Body of pancreas (tissue), 4 donors: ENCODE data around the gene IKBIP. TPM values are rescaled to one million over a fixed set of nuclear protein-coding genes. Genes with fewer than 3 reads are reported as not detected.
"Not testable (repeated sequence)": the region's sequence is repeated elsewhere in the genome, so short reads cannot be mapped to it uniquely, and the experiment has no call there.

Source experiments
- ATAC-seq: fragments of 150-250 bp; one replicate; pipeline ENCODE4 v1.9.1; 2016
- DNase-seq, 4 donors: peaks; one replicate each; pipeline ENCODE4 v3.0.0-alpha.2; 2019
- H3K27ac ChIP-seq, 4 donors: fragments of 200-600 bp; sonication (generic); 1 replicate in 3 of 4; 2 replicates in 1 of 4; pipeline versions ENCODE4 v1.5.1 to v1.6.1; 2016 to 2019; ENCODE audit warnings: mild to moderate bottlenecking in 1 of 4, mixed read lengths in 1 of 4, moderate library complexity in 1 of 4
- H3K27me3 ChIP-seq, 2 donors: fragments of 200-600 bp; sonication (generic); one replicate each; pipeline ENCODE4 v1.6.0; 2016; ENCODE audit warnings: mild to moderate bottlenecking in 1 of 2
- H3K36me3 ChIP-seq, 2 donors: fragments of 200-600 bp; sonication (generic); replicated peaks in 1 of 2; 2 replicates each; pipeline ENCODE4 v1.5.1; 2016; ENCODE audit warnings: low read depth in 2 of 2; ENCODE audit not compliant: insufficient read depth in 1 of 2
- H3K4me1 ChIP-seq: fragments of 200-600 bp; sonication (generic); one replicate; pipeline ENCODE4 v1.6.0; 2016
- H3K4me3 ChIP-seq, 2 donors: fragments of 200-600 bp; sonication (generic); 1 replicate in 1 of 2; 2 replicates in 1 of 2; pipeline ENCODE4 v1.5.1; 2016 to 2019
- H3K9me3 ChIP-seq, 3 donors: fragments of 200-600 bp; sonication (generic); 1 replicate in 2 of 3; 2 replicates in 1 of 3; pipeline ENCODE4 v1.5.1; 2016
- CTCF ChIP-seq, 7 experiments: fragments of 450-650 bp in 4 of 7; fragments of 200-600 bp in 3 of 7; sonication (generic) in 3 of 7; IDR thresholded peaks; one replicate each; pipeline ENCODE4 v1.5.1; 2016 to 2019; ENCODE audit warnings: antibody characterized with exemption in 7 of 7
- POLR2A ChIP-seq, 3 donors: fragments of 450-650 bp; IDR thresholded peaks; one replicate each; pipeline ENCODE4 v1.6.1; 2016; ENCODE audit warnings: antibody characterized with exemption in 3 of 3, mild to moderate bottlenecking in 2 of 3
- WGBS, 2 donors: methylation state at CpG; one replicate each; pipeline ENCODE4 v1.1.5; 2017; 5-methylcytosine and 5-hydroxymethylcytosine counted together
- intact Hi-C: fragments of 100-400 bp; cut with DNase I; formaldehyde crosslinking; loops from one replicate; pipeline ENCODE4 v1.15.1; 2023
- total RNA-seq, 2 donors: library from RNA; depleted of rRNA; stranded (reverse); fragments of >200 nt; gene quantifications; one replicate each; pipeline ENCODE4 v1.1.0, GENCODE V29; 2016

The IKBIP gene
- total RNA-seq, 2 donors from 2014 or later: 2.3 to 6.2 TPM

- WGBS, 2 donors: 68 to 73% methylated on average over 5 of the region's 5 CpGs
- H3K4me3 ChIP-seq: no peak overlapping the region
- H3K27me3 ChIP-seq: no peaks in the 10 kb centered on the region
- ATAC-seq (no peak), DNase-seq (no peak)
- H3K36me3 ChIP-seq: no peaks in the 10 kb centered on the region
- TF ChIP-seq CTCF (IDR thresholded peaks at IDR 0.05): no peak
- TF ChIP-seq POLR2A (IDR thresholded peaks at IDR 0.05): no peak
- H3K9me3 ChIP-seq: no peaks in the 10 kb centered on the region
- no peak overlapping the region for H3K27ac ChIP-seq
- H3K4me1 ChIP-seq: no peaks in the 10 kb centered on the region
- intact Hi-C loops: no loop called here
Measured at GRCh38 chr12:98612696-98613334, 31.8 kb downstream of the IKBIP start.

GRCh38 chr12:98610596-98610995 is 34.0 kb downstream of the IKBIP start:
- H3K36me3 ChIP-seq: no peaks in the 10 kb centered on the region
- WGBS, 2 donors: 98 to 100% methylated on average over 2 of the region's 2 CpGs
- no peak overlapping the region for H3K4me3 ChIP-seq
- ATAC-seq (no peak), DNase-seq (no peak)
- TF ChIP-seq CTCF (IDR thresholded peaks at IDR 0.05) (no peak), POLR2A (IDR thresholded peaks at IDR 0.05) (no peak)
- no peaks in the 10 kb centered on the region for H3K4me1 ChIP-seq
- no peaks in the 10 kb centered on the region for H3K9me3 ChIP-seq
- intact Hi-C loops: no loop called here
- H3K27me3 ChIP-seq: no peaks in the 10 kb centered on the region
- no peak overlapping the region for H3K27ac ChIP-seq

DNA sequence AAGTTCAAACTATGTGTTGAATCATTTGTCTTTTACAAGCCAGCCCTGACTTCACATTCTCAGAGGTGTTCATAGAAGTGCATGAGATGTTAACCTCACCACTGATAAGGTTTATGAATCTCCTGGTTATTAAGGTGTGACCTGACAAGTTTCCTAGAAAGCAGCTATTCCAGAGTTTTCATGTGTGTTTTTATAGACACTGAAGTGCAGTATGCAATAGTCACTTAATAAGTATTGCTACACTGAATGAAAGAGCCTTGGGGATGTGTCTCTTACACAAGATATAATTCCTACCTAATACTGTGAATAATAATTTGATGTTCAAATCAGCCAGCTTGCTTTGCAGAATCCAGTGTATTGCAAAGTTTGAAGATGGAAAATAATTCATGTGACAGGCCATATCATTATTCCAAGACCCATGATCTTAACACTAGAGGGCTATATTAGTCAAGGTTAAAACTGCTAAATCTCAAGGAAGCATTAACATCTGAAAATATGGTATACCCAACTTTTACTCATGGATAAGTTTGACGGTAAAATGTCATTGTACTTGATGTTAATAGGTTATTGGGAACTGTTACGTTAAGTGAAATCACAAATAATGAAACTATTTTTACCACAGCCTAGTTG is 38.1 kb downstream of the IKBIP start:
- Histone ChIP-seq H3K4me1 (no peaks in the 10 kb centered on the region), H3K4me3 (no peak overlapping the region), H3K27me3 (no peaks in the 10 kb centered on the region), H3K9me3 (no peaks in the 10 kb centered on the region), H3K36me3 (peaks cover 15 to 17% of the 10 kb centered on the region in 2 donors), H3K27ac (no peak overlapping the region)
- intact Hi-C loops: no loop called here
- ATAC-seq (no peak), DNase-seq (no peak)
- WGBS, 2 donors: 63 to 64% methylated on average over 2 of the region's 2 CpGs
- TF ChIP-seq CTCF (IDR thresholded peaks at IDR 0.05): peak in 1 of 7 experiments; percentile 18
- no peak for TF ChIP-seq POLR2A (IDR thresholded peaks at IDR 0.05)

- ATAC-seq: no peak
- intact Hi-C loops: no loop called here
Measured at GRCh38 chr12:98601924-98602323, 42.7 kb downstream of the IKBIP start.

GRCh38 chr12:98597313-98597712 is 47.3 kb downstream of the IKBIP start:
- ATAC-seq, H3K27ac ChIP-seq, H3K4me3 ChIP-seq, intact Hi-C loops, H3K27me3 ChIP-seq, H3K9me3 ChIP-seq, DNase-seq: not testable (repeated sequence)
- Histone ChIP-seq H3K4me1 (peaks cover 19% of the 10 kb centered on the region), H3K36me3 (peaks cover 14 to 29% of the 10 kb centered on the region in 2 donors)
- WGBS, 2 donors: 83 to 89% methylated on average over 5 of the region's 5 CpGs

More at GRCh38 chr12:98601924-98602323, 42.7 kb downstream of the IKBIP start:
- WGBS, 2 donors: 91 to 95% methylated on average over 8 of the region's 8 CpGs
- Histone ChIP-seq H3K4me1 (peaks cover 2% of the 10 kb centered on the region), H3K27ac (no peak overlapping the region), H3K9me3 (no peaks in the 10 kb centered on the region), H3K4me3 (no peak overlapping the region), H3K36me3 (peaks cover 26 to 41% of the 10 kb centered on the region in 2 donors), H3K27me3 (no peaks in the 10 kb centered on the region)
- no peak for TF ChIP-seq POLR2A (IDR thresholded peaks at IDR 0.05)
- DNase-seq: no peak
